ENCODE data around the gene ATF2. TPM values are rescaled to one million over a fixed set of nuclear protein-coding genes. Genes with fewer than 3 reads are reported as not detected.

ATF2 gene
- total RNA-seq, 4 donors from 2014 or later = 36.5 to 48.6 (median 43.5) TPM

GRCh38 chr2:175183674-175184073 is 15.7 kb upstream of the ATF2 start:
- intact Hi-C loops (cut with DNase I) = no loop called here
- TF ChIP-seq EP300 (IDR thresholded peaks at IDR 0.05) = no peak
- TF ChIP-seq POLR2AphosphoS5 (IDR thresholded peaks at IDR 0.05) = no peak
- no peak for TF ChIP-seq CTCF (IDR thresholded peaks at IDR 0.05)
- TF ChIP-seq POLR2A (IDR thresholded peaks at IDR 0.05; ENCODE audit: low read depth) = no peak
- WGBS = 95% methylated on average over 2 of the region's 2 CpGs

GRCh38 chr2:175181877-175182308 is 13.9 kb upstream of the ATF2 start:
- WGBS = 66% methylated on average over 5 of the region's 5 CpGs
- H3K27me3 ChIP-seq = no peaks in the 10 kb centered on the region
- H3K27ac ChIP-seq (replicated peaks in 1 of 4) = peak overlapping the region; percentile 87 to 93 (median 90)
- peaks cover 19 to 33% (median 30%) of the 10 kb centered on the region in 4 donors for H3K36me3 ChIP-seq
- no peak for DNase-seq (ENCODE audit: extremely low spot score)
- no peaks in the 10 kb centered on the region for H3K9me3 ChIP-seq
- intact Hi-C loops (cut with DNase I) = no loop called here
- H3K4me1 ChIP-seq = peaks cover 24 to 38% (median 28%) of the 10 kb centered on the region in 4 donors
- H3K4me3 ChIP-seq = peak overlapping the region; percentile 72 to 87 (median 84)
- TF ChIP-seq POLR2AphosphoS5 (IDR thresholded peaks at IDR 0.05) (no peak), POLR2A (IDR thresholded peaks at IDR 0.05; ENCODE audit: low read depth) (no peak), EP300 (IDR thresholded peaks at IDR 0.05) (no peak), CTCF (IDR thresholded peaks at IDR 0.05) (no peak)

More at GRCh38 chr2:175183674-175184073, 15.7 kb upstream of the ATF2 start:
- H3K9me3 ChIP-seq = no peaks in the 10 kb centered on the region
- H3K27ac ChIP-seq (replicated peaks in 1 of 4) = no peak overlapping the region
- H3K4me1 ChIP-seq = peaks cover 16 to 29% (median 23%) of the 10 kb centered on the region in 4 donors
- H3K4me3 ChIP-seq = no peak overlapping the region
- no peak for DNase-seq (ENCODE audit: extremely low spot score)
- H3K36me3 ChIP-seq = peaks cover 11 to 16% (median 12%) of the 10 kb centered on the region in 4 donors
- no peaks in the 10 kb centered on the region for H3K27me3 ChIP-seq

GRCh38 chr2:175181104-175181876 is 13.3 kb upstream of the ATF2 start, which contains the start of gene ATP5MC3:
TSS of gene ATP5MC3 (minus strand) at chr2:175181710. CDS start at chr2:175181393, 317 bp downstream.
- TF ChIP-seq POLR2AphosphoS5 (IDR thresholded peaks at IDR 0.05) (peak; percentile 97 to 98), CTCF (IDR thresholded peaks at IDR 0.05) (no peak), POLR2A (IDR thresholded peaks at IDR 0.05; ENCODE audit: low read depth) (peak; percentile 25)
- 2% methylated on average over 50 of the region's 53 CpGs for WGBS

GRCh38 chr2:175180701-175181103 is 12.7 kb upstream of the ATF2 start:
- Histone ChIP-seq H3K27me3 (no peaks in the 10 kb centered on the region), H3K9me3 (no peaks in the 10 kb centered on the region), H3K4me1 (peaks cover 24 to 38% (median 29%) of the 10 kb centered on the region in 4 donors), H3K27ac (replicated peaks in 1 of 4) (peak overlapping the region; percentile 87 to 93 (median 90)), H3K4me3 (peak overlapping the region; percentile 72 to 87 (median 84)), H3K36me3 (peaks cover 19 to 44% (median 36%) of the 10 kb centered on the region in 4 donors)
- intact Hi-C loops (cut with DNase I) = no loop called here
- TF ChIP-seq EP300 (IDR thresholded peaks at IDR 0.05) (no peak), POLR2AphosphoS5 (IDR thresholded peaks at IDR 0.05) (peak in 1 of 2 donors; percentile 33)
- WGBS = 5% methylated on average over 10 of the region's 10 CpGs
- no peak for DNase-seq (ENCODE audit: extremely low spot score)

More at GRCh38 chr2:175181104-175181876, 13.3 kb upstream of the ATF2 start, which contains the start of gene ATP5MC3:
- Histone ChIP-seq H3K27me3 (no peaks in the 10 kb centered on the region), H3K27ac (replicated peaks in 1 of 4) (peak within 1 kb of the TSS; percentile 87 to 93 (median 90)), H3K36me3 (peaks cover 19 to 39% (median 34%) of the 10 kb centered on the region in 4 donors), H3K4me1 (peaks cover 24 to 38% (median 29%) of the 10 kb centered on the region in 4 donors), H3K4me3 (peak within 1 kb of the TSS; percentile 72 to 87 (median 84)), H3K9me3 (no peaks in the 10 kb centered on the region)
- DNase-seq (ENCODE audit: extremely low spot score) = peak; percentile 96
- intact Hi-C loops (cut with DNase I) = no loop called here

- WGBS = 71% methylated on average over 5 of the region's 5 CpGs
- no peak for TF ChIP-seq CTCF (IDR thresholded peaks at IDR 0.05)
- TF ChIP-seq POLR2AphosphoS5 (IDR thresholded peaks at IDR 0.05) = no peak
- no peak for TF ChIP-seq EP300 (IDR thresholded peaks at IDR 0.05)
- TF ChIP-seq POLR2A (IDR thresholded peaks at IDR 0.05; ENCODE audit: low read depth) = no peak
- intact Hi-C loops (cut with DNase I) = no loop called here
- H3K4me3 ChIP-seq = no peak overlapping the region
- no peak overlapping the region for H3K27ac ChIP-seq (replicated peaks in 1 of 4)
- H3K36me3 ChIP-seq = peaks cover 19 to 71% (median 48%) of the 10 kb centered on the region in 4 donors
- H3K9me3 ChIP-seq = no peaks in the 10 kb centered on the region
- H3K4me1 ChIP-seq = peaks cover 18 to 33% (median 25%) of the 10 kb centered on the region in 4 donors
- DNase-seq (ENCODE audit: extremely low spot score) = no peak
- H3K27me3 ChIP-seq = no peaks in the 10 kb centered on the region
Observed at GRCh38 chr2:175176624-175177023, 8.6 kb upstream of the ATF2 start.
